ENCODE results near the gene SLC35F1.

SLC35F1 gene

GRCh38 chr6:118188561-118188960 lies 281.5 kb downstream of the SLC35F1 start:
- TF ChIP-seq, protein P1, sequence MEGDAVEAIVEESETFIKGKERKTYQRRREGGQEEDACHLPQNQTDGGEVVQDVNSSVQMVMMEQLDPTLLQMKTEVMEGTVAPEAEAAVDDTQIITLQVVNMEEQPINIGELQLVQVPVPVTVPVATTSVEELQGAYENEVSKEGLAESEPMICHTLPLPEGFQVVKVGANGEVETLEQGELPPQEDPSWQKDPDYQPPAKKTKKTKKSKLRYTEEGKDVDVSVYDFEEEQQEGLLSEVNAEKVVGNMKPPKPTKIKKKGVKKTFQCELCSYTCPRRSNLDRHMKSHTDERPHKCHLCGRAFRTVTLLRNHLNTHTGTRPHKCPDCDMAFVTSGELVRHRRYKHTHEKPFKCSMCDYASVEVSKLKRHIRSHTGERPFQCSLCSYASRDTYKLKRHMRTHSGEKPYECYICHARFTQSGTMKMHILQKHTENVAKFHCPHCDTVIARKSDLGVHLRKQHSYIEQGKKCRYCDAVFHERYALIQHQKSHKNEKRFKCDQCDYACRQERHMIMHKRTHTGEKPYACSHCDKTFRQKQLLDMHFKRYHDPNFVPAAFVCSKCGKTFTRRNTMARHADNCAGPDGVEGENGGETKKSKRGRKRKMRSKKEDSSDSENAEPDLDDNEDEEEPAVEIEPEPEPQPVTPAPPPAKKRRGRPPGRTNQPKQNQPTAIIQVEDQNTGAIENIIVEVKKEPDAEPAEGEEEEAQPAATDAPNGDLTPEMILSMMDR (conservative IDR thresholded peaks at IDR 0.05), result no peak
- no peak overlapping the region for H3K27ac ChIP-seq

DNA sequence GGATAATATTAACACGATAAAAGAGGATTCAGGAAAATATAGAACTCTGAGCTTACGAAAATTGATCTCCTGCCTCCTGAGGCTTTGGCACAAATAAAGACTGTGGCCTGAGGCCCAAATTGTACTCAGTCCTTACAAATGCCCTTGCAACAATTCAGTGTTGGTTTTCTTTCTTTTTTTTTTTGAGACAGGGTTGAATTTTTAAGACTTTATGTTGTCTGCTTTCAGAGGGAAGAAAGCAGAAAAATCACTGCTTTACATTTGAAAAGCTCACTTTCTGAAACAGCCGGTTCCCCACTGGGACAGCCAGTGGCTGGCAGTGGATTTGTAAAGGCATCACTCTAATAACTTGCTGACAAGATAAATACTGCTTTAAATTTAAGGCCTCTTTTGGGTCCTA lies 290.5 kb downstream of the SLC35F1 start:
- H3K27ac ChIP-seq, result no peak overlapping the region
- TF ChIP-seq, protein P1 (conservative IDR thresholded peaks at IDR 0.05), result no peak

GRCh38 chr6:118198746-118199145 lies 291.7 kb downstream of the SLC35F1 start:
- TF ChIP-seq, protein P1 (conservative IDR thresholded peaks at IDR 0.05), result no peak
- H3K27ac ChIP-seq, result no peak overlapping the region

- TF ChIP-seq, protein P1 (conservative IDR thresholded peaks at IDR 0.05), result no peak
- H3K27ac ChIP-seq, result no peak overlapping the region
Measured at GRCh38 chr6:118200160-118200559, 293.1 kb downstream of the SLC35F1 start.

- TF ChIP-seq, protein P1 (conservative IDR thresholded peaks at IDR 0.05), result no peak
Measured at GRCh38 chr6:118202517-118202916, 295.5 kb downstream of the SLC35F1 start.

DNA sequence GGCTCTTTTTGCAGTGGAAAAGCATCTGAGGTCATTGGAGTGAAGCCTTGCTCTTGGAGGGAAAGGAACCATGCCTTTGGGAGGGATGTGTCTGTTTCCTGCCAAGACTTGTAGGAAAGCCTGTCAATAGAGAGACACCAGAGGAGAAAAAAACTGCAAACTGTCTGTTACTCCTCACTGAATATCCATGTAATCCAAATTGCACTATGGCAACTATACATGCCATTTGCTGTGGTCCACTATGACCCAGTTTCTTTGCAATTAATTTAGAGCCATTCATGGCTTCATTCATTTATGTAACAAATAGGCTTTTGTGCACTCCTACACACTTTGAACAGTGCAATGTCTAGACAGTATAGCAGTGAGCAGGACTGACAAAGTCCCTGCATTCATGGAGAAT lies 296.5 kb downstream of the SLC35F1 start:
- TF ChIP-seq, protein P1 (conservative IDR thresholded peaks at IDR 0.05), result no peak
- no peak overlapping the region for H3K27ac ChIP-seq

More at GRCh38 chr6:118202517-118202916, 295.5 kb downstream of the SLC35F1 start:
- no peak overlapping the region for H3K27ac ChIP-seq

DNA sequence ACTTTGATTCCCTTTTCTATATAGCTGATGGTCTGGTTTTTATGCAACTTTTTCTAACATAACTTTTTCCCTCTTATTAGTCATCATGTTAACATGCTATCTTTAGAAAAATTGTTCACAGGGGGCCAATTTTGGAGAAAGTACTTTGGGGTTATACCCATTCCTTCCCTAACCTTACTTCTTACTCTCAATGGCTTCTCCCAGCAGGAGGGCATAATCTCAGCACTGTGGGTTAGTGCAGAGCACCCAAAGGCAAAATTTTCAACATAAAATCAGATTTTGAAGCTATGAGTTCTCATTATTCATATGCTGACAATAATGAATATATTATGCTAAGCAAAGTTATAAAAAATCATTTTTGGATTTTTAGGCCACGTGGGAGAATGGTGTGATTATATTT lies 299.2 kb downstream of the SLC35F1 start:
- TF ChIP-seq, protein P1 (conservative IDR thresholded peaks at IDR 0.05), result no peak
- no peak overlapping the region for H3K27ac ChIP-seq
